ENCODE measurements around the gene TRAPPC13.

TRAPPC13 gene

GRCh38 chr5:65620021-65620420, 4.8 kb upstream of the TRAPPC13 start:
- TF ChIP-seq TAF1 (IDR thresholded peaks at IDR 0.05; ENCODE audit: low read depth) (no peak), TEAD4 (IDR thresholded peaks at IDR 0.05) (no peak), MAX (IDR thresholded peaks at IDR 0.05) (no peak), NFIC (IDR thresholded peaks at IDR 0.05) (no peak), YY1 (IDR thresholded peaks at IDR 0.05; ENCODE audit: low read depth) (no peak), RAD21 (IDR thresholded peaks at IDR 0.05; ENCODE audit: low read depth) (no peak), USF1 (IDR thresholded peaks at IDR 0.05) (no peak), CREB1 (IDR thresholded peaks at IDR 0.05; ENCODE audit: low read depth) (no peak), TCF12 (IDR thresholded peaks at IDR 0.05; ENCODE audit: low read depth) (no peak), ZBTB7A (IDR thresholded peaks at IDR 0.05; ENCODE audit: low read depth) (no peak), CEBPB (IDR thresholded peaks at IDR 0.05) (no peak), EGR1 (IDR thresholded peaks at IDR 0.05) (no peak)

- TF ChIP-seq USF1 (IDR thresholded peaks at IDR 0.05) = no peak
Measured at GRCh38 chr5:65623482-65623881, 1.3 kb upstream of the TRAPPC13 start.

- TF ChIP-seq TAF1 (IDR thresholded peaks at IDR 0.05; ENCODE audit: low read depth) (peak; percentile 59; the same call in 1 of the 2 replicates), YY1 (IDR thresholded peaks at IDR 0.05; ENCODE audit: low read depth) (peak; percentile 51; the same call in 1 of the 2 replicates), FOXM1 (IDR thresholded peaks at IDR 0.05; ENCODE audit: borderline replicate concordance, low read depth) (no peak)
Measured at GRCh38 chr5:65624025-65624570, 729 bp upstream of the TRAPPC13 start, which contains the start of gene TRIM23. Gene TRIM23, minus strand, starts transcription at chr5:65624333. Its CDS starts 59 bp downstream, at chr5:65624274.

- TF ChIP-seq TCF12 (IDR thresholded peaks at IDR 0.05; ENCODE audit: low read depth) = no peak
- TF ChIP-seq RAD21 (IDR thresholded peaks at IDR 0.05; ENCODE audit: low read depth) = no peak
- TF ChIP-seq YY1 (IDR thresholded peaks at IDR 0.05; ENCODE audit: low read depth) = no peak
- TF ChIP-seq EP300 (IDR thresholded peaks at IDR 0.05; ENCODE audit: borderline replicate concordance) = no peak
- TF ChIP-seq CEBPB (IDR thresholded peaks at IDR 0.05) = no peak
- TF ChIP-seq FOXM1 (IDR thresholded peaks at IDR 0.05; ENCODE audit: borderline replicate concordance, low read depth) = no peak
- no peak for TF ChIP-seq ZBTB7A (IDR thresholded peaks at IDR 0.05; ENCODE audit: low read depth)
- TF ChIP-seq USF1 (IDR thresholded peaks at IDR 0.05) = no peak
- no peak for TF ChIP-seq REST (IDR thresholded peaks at IDR 0.05; ENCODE audit: low read depth)
- no peak for TF ChIP-seq EGR1 (IDR thresholded peaks at IDR 0.05)
- no peak for TF ChIP-seq MAX (IDR thresholded peaks at IDR 0.05)
- no peak for TF ChIP-seq TAF1 (IDR thresholded peaks at IDR 0.05; ENCODE audit: low read depth)
- TF ChIP-seq CREB1 (IDR thresholded peaks at IDR 0.05; ENCODE audit: low read depth) = no peak
- no peak for TF ChIP-seq NFIC (IDR thresholded peaks at IDR 0.05)
- TF ChIP-seq TEAD4 (IDR thresholded peaks at IDR 0.05) = no peak
Measured at GRCh38 chr5:65625743-65626142, 916 bp downstream of the TRAPPC13 start.

GRCh38 chr5:65630981-65631380, 6.2 kb downstream of the TRAPPC13 start:
- no peak for TF ChIP-seq MAX (IDR thresholded peaks at IDR 0.05)
- TF ChIP-seq EGR1 (IDR thresholded peaks at IDR 0.05) = no peak
- TF ChIP-seq USF1 (IDR thresholded peaks at IDR 0.05) = no peak
- no peak for TF ChIP-seq RAD21 (IDR thresholded peaks at IDR 0.05; ENCODE audit: low read depth)
- TF ChIP-seq CREB1 (IDR thresholded peaks at IDR 0.05; ENCODE audit: low read depth) = no peak
- no peak for TF ChIP-seq ZBTB7A (IDR thresholded peaks at IDR 0.05; ENCODE audit: low read depth)
- no peak for TF ChIP-seq TEAD4 (IDR thresholded peaks at IDR 0.05)
- TF ChIP-seq TCF12 (IDR thresholded peaks at IDR 0.05; ENCODE audit: low read depth) = no peak
- TF ChIP-seq FOXM1 (IDR thresholded peaks at IDR 0.05; ENCODE audit: borderline replicate concordance, low read depth) = no peak
- TF ChIP-seq NFIC (IDR thresholded peaks at IDR 0.05) = no peak
- TF ChIP-seq REST (IDR thresholded peaks at IDR 0.05; ENCODE audit: low read depth) = no peak
